HG03354 (cell line): ENCODE results near the gene ACY1.

ENCODE experiments used
- ATAC-seq: cut with Tn5 transposase; IDR thresholded peaks from one replicate; pipeline ENCODE4 v1.9.1; 2021; ENCODE audit warnings: mild to moderate bottlenecking; ENCODE audit not compliant: unreplicated experiment, poor library complexity, severe bottlenecking

The ACY1 gene

DNA sequence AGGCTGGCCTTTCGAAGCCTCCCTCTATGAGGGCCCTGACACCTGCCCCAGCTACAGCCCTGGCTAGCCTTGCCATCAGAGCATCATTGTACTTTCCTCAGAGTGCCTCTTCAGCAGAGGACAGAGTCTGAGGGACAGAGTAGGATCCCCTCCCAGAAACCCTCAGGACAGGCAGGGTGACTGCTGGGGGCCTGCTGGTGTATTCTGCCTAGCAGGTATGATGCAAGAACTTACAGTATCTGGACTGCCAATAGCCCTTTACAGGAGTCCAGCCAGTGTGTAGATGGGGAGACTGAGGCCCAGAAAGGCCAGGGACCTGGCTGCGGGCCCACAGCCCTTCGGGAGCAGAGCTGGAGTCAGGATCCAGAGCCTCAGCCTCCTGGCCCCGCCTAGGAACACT, 54.0 kb downstream of the ACY1 start:
- no peak for ATAC-seq

DNA sequence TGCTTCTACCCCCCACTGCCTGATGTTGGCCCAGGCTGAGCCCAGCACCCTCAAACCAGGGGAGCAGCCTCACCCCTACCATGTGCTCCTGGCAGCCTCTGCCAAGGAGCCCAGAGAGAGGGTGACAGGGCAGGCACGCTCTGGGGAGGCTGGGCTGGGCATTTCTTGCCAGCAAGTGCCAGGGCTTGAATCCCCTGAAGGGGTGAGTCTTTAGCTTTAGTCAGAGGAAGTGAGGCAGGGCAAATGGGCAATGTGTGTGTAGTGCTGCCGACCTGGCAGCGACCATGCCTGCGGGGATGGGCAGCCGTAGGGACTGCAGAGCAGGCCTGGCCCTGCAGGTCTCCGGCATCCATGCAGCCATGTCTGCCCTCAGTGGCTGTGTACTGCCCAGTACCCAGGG, 54.9 kb downstream of the ACY1 start:
- no peak for ATAC-seq
